GM19238 (cell line): ENCODE measurements around the gene ULBP1.
A peak's percentile ranks its signal among the peaks of the same experiment; 100 is the strongest.
"Not testable (repeated sequence)": the region's sequence is repeated elsewhere in the genome, so short reads cannot be mapped to it uniquely, and the experiment has no call there.

Experiments used
- DNase-seq: peaks from one replicate; pipeline ENCODE4 v3.0.0; 2011; ENCODE audit warnings: low spot score; ENCODE audit not compliant: insufficient read length

ULBP1 gene

DNA sequence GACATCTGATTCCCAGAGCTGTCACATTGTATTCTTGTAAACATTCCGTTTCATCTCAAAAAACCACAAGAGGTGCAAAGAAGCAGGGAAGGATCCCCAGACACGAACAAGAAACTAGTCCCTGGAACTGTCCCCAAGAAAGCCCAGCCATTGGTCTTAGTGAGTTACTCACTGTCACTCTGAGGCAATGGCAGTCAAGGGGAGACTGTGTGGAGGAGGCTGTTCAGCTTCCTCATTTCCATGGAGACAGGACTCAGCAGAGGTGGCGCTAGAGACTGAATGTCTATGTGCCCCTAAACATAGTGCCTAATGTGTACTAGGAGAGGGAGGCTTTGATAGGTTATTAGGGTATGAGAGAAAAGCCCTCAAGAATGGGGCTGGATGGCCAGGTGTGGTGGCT, 11.1 kb downstream of the ULBP1 start:
- no peak for DNase-seq

DNA sequence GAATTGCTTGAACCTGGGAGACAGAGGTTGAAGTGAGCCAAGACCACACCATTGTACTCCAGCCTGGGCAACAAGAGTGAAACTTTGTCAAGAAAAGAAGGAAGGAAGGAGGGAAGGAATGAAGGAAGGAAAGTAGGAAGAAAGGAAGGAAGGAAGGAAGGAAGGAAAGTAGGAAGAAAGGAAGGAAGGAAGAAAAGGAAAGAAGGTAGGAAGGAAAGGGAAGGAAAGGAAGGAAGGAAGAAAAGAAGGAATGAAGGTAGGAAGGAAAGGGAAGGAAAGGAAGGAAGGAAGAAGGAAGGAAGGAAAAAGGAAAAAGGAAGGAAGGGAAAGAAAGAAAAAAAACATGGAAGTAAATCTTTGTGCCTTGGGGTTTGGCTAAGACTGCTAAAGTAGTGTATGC, 11.7 kb downstream of the ULBP1 start:
- no peak for DNase-seq

DNA sequence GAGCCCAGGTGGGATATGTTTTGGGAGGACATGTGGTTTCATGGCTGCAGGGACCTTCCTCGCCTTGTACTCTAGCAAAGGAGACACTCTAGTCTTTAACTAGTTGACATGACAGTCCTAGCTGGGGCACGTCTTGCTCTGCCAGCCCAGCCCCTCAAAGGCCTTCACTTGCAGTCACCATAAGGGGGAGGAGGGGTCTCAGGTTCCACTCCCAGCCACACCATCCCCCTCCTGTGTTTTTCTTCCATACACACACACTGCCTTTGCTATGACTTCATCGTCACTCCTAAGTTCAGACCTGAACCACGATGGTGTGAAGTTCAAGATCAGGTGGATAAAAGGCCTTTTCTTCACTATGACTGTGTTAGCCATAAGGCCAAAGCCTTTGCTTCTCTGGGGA, 13.5 kb downstream of the ULBP1 start:
- DNase-seq = no peak

DNA sequence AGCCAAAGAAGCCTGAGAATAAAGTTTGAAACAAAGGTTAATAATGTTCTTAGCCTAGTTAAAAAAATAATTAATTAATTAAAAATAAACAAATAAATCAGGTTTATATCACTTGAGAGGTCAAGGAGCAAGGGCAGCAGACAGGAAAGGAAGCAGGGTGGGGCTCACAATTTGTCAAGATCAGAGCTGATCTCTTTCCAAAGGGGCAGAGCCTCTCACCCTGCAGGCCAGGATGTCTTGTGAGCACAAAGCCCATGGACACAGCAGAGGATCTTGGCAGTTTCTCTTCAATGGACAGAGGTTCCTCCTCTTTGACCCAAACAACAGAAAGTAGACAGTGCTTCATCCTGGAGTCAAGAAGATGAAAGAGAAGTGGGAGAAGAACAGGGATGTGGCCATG, 14.9 kb downstream of the ULBP1 start:
- DNase-seq = no peak

DNA sequence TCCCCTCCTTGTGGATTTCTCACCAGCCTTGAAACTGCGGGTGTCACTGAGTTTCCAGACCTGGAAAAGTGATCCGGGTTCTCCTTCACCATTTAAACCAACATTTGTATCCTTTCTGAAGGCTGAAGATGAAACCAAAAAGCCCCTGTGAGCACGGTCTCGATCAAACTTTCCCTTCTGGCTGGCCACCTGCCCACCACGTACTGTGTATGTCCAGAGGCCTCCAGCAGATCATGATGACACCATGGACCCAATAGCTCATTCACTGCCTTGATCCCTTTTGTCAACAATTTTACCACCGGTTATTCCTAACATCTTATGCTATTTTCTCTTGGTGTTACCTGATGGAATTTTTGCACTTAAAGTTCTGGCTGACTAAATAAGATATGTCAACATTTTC, 15.6 kb downstream of the ULBP1 start:
- no peak for DNase-seq

DNA sequence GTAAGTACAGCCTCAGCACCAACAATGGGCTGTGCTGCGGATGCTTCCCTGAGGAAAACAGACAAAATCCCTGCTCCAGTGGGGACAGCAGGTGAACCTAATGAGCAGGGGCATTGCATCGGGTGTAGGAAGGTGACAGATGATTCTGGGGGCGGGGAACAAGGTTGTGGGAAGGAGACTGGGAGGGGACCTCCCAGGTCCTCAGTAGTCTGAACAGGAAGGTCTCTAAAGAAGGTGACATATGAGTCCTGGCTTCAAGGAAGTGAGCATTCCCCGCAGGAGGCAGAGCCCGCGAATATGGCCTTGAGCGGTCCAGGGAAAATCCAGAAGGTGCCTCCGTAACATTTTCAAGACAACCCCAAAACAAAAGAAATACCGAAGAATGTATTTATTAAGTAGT, 19.4 kb downstream of the ULBP1 start:
- no peak for DNase-seq

DNA sequence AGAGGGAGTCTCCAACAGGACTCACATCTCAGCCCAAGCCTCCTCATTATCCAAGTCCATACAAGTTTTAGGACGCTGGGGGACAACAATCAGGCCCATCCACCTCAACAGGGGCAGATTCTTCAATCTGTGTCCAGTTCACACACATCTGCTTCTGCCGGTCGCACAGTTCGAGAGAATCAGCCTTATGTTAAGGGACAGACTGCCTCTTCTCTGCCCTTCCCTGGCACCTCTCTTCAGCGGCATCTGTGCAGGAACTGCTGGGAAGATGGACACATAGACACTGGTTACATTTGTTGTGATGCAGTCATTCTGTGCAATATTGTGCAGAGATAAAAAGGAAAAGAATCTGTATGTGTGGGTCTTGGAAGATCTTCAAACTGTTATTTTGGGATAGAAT, 21.0 kb downstream of the ULBP1 start:
- no peak for DNase-seq

DNA sequence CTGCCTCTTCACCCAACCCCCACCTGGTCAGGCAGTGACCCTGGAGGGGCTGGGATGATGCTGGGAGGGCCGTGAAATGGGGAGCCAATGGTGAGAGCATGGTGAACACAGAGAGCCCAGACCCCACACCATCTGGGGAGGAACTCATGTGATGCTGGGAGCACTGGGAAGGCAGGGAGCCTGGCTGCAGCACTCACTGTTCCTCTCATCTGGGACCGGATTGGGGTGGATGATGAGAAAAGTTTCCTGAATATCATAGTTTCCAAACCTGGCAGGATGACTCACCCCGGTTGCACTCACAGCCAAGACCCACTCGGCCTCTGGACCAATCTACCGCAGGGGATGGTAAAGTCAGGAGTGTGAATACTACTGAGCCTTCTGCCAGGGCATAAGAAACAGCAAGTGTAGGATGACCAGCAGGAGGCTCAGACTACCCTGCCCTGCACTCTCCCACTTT, 21.8 kb downstream of the ULBP1 start:
- DNase-seq = no peak

DNA sequence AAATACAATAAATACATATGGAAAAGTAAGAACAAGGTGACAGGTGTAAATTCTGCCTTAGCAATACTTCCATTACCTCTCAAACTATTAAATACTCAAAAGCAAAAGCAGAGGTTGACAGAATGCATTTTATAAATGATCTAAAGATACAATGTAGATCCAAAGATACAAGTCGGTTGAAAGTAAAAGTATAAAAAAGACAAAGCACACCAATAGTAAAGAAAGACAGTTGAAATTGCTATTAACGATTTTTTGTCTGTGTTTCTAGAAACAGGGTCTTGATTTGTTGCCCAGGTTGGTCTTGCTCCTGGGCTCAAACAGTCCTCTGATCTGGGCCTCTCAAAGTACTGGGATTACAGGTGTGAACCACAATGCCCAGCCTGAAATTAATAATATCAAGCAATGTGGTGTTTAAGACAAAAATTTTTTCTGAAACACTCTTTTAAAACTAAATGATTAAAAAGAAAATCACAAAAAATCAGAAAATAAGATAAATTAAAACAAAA, 23.9 kb downstream of the ULBP1 start:
- DNase-seq = no peak

DNA sequence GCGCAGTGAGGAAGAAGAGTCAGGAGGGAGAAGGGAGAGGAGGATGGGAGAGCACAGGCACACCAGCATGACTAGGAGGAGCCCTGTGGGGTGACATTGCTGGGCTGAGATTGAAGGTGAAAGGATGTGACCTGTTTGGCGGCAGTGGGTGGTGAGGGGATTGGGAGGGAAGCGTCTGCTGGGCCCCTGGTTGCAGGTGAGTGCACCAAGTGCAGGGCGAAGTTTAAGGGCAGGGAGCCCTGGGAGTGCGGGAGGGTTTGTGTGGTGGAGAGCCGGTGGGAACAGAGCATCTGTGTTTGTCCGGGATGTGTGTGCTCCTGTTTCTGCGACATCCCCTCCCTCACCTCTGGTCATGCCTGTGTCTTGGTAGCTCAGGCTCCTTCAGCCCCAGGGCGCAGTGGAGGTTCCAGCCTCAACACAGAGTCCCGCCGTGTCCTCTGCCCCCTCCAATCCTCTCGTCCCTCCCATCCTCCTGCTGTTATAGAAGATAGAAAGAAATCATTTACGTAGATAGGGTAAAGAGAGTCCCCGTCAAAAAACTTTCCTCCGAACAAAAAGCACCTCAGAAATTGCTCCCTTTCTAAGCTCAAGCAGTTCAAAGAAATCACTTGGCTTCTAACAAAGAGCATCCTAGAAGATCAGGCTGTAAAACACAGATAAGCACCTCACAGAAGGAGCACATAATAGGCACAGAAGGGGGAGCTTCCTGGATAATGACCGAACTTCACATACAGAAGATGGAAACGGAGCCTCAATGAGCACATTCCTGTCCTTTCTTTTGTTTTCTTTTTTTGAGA, 25.0 kb downstream of the ULBP1 start:
- no peak for DNase-seq

DNA sequence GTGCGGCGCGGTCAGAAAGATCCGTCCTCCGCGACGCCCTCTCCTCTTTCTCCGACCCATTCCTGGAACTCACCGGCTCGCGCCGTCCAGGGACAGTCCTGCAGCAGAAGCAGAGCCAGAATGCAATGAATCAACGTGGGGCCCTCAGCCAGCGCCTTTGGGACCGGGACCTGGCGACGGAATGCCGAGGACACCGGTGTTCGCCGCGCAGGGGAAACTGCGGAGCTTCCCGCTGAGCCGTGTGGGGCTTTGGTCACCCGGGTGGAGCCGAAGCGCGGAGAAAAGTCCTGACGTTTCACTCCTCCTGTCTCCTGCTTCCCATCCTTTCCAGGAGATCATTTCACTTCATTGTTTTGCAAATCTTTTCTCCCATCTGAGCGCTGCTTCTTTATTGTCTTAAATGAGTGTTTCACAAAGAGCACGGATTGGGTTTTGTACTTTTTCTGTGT, 26.5 kb downstream of the ULBP1 start:
- no peak for DNase-seq

DNA sequence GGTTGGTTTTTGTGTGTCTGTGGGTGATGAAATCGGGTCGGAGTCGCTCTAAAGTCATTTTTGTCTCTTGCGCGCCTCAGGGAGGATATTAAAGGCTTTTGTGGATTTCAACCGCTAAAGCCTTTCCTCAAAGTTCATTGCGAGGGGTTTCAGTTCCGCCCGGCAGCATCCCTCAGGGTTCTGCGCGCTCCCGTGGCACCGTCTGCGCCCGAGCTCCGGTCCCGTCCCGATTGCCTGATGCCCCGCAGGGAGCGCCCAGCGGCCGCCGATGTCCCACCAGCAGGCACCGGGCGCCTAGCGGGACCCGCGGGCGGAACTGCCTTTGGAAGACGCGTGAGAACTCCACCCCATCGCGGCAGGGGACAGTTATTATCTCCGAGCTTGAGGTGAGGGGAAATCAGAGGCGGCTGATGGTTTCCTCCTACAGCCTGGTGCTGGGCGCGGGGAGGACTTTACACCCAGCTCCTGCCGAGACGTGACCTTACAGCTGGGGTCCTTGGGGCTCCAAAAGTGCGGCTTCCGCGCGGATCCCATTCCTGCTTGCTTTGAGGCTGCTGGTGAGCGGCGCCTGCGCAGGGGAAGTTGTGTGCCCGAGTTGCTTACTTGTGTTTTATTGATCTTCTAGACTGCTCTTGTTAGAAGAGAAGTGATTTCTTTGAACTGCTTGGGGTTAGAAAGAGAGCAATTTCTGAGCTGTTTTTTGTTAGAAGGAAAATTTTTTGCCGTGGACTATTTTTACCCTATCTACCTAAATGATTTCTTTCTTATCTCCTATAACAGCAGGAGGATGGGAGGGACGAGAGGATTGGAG, 27.1 kb downstream of the ULBP1 start:
- DNase-seq = no peak

DNA sequence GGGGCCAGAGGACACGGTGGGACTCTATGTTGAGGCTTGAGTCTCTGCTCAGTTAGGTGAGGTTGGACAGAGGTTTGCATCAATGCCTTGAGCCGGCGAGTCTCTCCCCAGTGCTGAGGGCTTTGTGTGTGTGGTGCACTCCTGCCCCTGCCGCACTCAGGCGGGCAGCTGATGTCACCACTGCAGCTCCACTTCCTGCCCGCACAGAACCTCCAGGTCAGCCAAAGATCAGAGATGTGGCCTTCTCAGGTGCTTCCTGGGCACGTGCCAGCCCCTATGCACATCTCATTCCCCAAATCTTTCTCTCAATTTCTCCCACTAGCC, 27.7 kb downstream of the ULBP1 start:
- DNase-seq = not testable (repeated sequence)

DNA sequence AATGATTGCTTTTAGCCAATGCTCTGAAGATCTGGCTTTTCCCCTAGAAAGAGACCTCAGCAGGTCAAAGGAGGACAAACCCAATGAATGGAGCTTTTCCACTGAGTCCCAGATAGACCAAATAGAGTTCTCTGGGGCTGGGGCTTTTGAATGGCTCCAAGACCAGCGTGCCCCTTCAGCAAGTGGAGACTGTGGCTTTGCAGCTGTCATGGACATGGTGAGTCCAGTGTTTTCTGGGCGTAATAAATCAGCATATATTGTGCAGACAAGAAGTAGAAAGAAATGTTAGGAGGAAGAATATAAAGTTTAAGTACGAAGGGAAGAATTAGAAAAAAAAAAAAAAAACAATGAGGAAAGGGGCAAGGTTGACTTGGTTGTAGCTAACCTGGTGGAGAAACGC, 28.1 kb downstream of the ULBP1 start:
- DNase-seq = no peak

DNA sequence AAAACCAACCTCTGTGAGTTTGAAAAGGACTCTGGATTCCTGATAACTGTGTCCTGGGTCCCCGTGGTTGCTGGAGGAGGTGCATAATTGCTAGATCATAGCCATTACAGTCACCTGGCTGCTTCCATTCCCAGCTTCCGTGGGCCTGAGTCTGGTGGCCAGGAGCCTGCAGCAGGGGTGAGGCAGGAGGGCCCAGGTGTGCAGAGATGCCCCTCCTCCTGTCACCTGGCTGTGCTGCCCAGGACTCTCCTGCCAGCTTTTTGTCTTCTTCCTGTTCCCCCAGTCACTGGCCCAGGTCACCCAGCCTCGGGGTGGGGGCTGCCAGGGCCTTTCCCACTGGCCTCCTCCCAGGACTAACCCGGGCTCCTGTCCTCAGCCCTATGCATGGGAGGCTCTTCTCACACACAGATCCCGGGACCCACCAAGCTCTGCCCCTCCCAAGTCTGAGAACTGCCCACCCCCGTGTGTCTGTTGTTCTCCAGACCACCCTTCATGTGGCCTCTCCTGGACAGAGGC, 31.6 kb downstream of the ULBP1 start:
- no peak for DNase-seq

DNA sequence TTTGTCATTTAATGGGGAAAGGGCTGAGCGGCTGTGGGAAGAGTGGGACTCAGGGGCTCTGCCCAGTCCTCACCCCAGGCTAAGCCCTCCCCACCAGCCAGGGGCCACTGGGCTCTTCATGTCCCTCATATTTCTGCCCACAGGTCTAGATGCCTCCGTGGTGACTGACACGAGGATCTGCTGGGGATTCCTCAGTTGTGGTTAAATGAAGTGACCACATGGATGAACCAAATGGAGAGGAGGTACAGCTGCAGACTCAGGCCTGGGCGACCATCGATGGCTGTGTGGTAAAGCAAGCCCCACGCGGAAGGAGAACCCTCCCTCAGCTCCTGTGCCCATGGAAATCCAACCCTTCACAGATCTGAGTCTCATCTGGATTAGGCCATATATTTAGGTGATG, 32.2 kb downstream of the ULBP1 start:
- no peak for DNase-seq

DNA sequence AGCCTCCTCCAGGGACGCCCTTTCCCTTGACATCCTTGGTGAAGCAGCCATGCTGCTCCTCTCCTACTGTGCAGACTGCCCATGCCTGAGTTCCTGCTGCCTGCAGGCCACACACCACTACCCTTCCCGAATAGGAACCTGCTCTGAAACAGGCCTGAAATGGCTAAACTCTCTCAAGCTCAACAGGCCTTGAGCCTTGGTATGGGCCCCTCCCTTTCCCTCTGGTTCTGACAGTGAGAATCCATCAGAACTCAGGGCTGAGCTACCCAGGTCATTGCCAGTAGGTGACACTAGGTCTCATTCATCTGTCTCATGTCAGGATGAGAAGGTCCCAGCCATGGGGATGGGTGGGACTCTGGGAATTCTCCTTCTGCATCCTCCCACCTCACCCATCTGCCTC, 35.9 kb downstream of the ULBP1 start:
- no peak for DNase-seq

DNA sequence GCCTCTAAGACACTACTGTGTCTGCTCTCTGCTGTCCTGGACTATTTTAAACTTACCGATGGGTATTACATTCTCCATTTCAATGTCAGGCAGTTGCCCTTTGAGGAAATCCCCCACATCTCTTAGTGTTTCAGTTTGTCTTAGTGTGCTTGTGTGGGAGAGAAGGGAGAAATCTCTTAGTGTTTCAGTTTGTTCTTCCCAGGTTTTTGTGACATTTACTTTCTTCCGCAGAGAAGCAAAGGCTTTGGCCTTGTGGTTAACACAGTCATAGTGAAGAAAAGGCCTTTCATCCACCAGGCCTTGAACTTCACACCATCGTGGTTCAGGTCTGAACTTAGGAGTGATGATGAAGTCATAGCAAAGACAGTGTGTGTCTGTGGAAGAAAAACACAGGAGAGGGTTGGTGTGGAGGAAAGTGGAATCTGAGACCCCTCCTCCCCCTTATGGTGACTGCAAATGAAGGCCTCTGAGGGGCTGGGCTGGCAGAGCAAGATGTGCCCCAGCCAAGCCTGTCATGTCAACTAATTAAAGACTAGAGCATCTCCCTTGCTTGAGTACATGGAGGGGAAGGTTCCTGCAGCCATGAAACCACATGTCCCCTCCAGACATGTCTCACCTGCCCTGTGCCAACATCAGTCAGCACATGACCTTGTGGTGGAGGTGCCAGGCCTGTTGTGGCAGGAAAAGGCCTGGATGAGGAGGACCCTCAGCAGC, 37.7 kb downstream of the ULBP1 start:
- DNase-seq = no peak

DNA sequence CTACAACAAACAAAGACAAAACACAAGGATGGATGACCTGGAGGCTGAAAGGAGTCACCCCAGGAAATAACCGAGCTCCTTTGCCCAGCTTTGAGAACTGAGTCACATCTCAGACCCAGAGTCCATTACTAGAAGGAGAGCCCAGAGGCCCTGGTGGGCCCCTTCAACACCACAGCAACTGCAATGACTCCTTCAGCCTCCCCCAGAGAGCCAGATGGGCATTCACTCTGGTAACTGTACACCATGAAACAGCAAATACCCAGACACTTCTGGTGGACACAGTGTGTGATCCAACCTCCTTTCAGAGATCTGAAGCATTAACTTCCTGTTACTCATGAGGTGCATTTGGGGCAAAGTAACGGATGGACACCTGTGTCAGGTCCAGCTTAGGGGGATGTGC, 39.0 kb downstream of the ULBP1 start:
- no peak for DNase-seq

DNA sequence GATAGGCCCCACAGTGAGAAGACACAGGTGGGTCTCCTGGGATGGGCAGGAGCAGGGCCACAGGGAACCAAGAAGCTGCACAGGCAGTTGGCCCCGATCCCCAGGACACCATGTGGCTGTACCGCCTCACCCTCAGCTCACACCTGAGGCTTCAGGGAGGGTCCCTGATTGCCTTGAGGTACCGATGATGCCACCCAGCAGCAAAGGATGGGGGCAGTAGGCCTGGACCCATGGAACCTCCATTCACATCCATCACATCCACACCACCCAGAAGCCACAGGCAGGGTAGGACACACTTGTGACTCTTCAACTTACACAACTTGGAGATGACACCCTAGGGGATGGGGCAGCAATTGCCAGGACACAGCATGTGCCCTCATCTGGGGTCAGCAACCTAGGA, 39.9 kb downstream of the ULBP1 start:
- DNase-seq = not testable (repeated sequence)

DNA sequence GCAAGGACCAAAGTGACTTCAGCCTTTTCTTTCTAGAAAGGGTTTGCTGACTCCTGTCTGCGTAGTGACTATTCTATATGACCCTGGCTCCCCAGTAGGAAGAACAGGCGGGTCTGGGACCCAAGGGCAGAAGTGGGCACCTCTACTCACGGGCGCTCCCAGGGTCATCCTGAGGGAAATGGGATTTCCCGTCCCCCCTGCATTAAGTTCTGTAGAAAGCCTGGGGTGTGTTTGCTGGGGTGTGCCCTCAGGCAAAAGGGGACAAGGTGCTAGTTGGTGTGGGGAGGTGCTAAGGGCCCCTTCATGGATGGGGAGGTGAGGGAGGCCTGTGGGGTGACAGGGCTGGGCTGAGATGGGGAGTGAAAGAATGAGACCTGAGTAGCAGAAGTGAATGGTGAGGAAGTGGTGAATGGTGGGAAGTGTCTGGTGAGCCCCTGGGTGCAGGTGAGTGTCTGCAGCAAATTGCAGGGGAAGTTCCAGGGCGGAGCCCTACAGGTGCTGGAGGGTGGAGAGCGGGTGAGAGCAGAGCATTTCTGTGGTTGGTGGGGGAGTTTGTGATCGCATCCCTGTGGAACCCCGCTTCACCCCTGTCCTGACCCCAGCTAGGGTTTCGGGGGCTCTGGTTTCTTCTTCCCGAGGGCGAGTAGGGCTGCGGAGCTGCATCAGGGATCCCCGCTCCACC, 40.5 kb downstream of the ULBP1 start:
- peak; percentile 42 for DNase-seq
